Measurements from ENCODE around the gene AP5S1. TPM values are rescaled to one million over a fixed set of nuclear protein-coding genes. Genes with fewer than 3 reads are reported as not detected.

Gene AP5S1
- polyA plus RNA-seq, 1 donor (not counting 4 experiments of a cell fraction or from before 2014, with no cell fraction given), result 5.2 TPM

DNA sequence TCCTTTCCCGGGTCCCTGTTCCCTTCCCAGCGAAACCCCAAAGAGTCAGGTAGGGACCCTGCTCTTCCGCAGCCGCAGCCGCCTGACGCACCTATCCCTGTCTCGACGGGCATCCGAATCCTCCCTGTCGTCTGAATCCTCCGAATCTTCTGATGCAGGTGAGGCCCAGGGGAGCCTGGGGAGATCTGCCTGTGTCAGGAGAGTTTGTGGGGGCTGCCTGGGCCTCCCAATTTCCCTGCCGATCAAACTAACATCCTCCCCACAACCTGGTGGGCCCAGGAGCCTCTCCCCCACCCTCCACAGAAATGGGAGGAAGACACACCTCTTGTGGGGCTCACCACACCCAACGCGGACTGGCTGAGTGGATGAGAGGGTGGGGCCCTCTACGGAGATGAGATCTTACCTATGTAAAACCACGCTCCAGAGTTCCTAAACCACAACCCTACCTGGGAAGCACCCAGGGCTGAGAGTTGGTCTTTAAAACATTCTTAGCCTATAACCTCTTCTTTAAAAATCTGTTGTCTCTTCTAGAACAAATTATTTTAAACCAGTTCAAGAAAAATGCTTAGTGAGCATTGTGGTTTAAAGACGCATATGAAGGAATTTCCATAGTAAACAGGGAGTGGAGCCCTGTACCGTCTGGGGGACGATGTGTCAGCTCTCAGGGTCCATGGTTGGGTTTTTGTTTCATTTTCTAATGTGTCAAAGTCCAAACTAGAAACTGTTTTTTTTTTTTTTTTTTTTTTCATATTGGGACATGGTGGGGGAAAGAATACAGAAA, 22.6 kb upstream of the AP5S1 start:
- peak overlapping the region; percentile 74 to 90 (median 86) for H3K4me3 ChIP-seq (ENCODE audit: control insufficient read depth in 2 of 3, extremely low read depth in 1 of 3, insufficient read depth in 2 of 3, low read depth in 1 of 3, low read length in 3 of 3)
- peaks cover 51% of the 10 kb centered on the region for H3K4me1 ChIP-seq (ENCODE audit: control insufficient read depth, extremely low read depth, insufficient read depth, low read length)
- H2AFZ ChIP-seq (ENCODE audit: control insufficient read depth, low read length), result no peak overlapping the region
- TF ChIP-seq EZH2 (IDR thresholded peaks at IDR 0.05; ENCODE audit: low read length), result no peak
- TF ChIP-seq, protein P1, sequence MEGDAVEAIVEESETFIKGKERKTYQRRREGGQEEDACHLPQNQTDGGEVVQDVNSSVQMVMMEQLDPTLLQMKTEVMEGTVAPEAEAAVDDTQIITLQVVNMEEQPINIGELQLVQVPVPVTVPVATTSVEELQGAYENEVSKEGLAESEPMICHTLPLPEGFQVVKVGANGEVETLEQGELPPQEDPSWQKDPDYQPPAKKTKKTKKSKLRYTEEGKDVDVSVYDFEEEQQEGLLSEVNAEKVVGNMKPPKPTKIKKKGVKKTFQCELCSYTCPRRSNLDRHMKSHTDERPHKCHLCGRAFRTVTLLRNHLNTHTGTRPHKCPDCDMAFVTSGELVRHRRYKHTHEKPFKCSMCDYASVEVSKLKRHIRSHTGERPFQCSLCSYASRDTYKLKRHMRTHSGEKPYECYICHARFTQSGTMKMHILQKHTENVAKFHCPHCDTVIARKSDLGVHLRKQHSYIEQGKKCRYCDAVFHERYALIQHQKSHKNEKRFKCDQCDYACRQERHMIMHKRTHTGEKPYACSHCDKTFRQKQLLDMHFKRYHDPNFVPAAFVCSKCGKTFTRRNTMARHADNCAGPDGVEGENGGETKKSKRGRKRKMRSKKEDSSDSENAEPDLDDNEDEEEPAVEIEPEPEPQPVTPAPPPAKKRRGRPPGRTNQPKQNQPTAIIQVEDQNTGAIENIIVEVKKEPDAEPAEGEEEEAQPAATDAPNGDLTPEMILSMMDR (optimal IDR thresholded peaks at IDR 0.05 in 1 of 3, IDR thresholded peaks at IDR 0.05 in 1 of 3, conservative IDR thresholded peaks at IDR 0.05 in 1 of 3; ENCODE audit: extremely low read depth in 1 of 3, insufficient read depth in 2 of 3, low read length in 3 of 3), result no peak
- H3K9ac ChIP-seq (ENCODE audit: control insufficient read depth, extremely low read depth, insufficient read depth, low read length), result peak overlapping the region; percentile 88
- no peaks in the 10 kb centered on the region for H3K9me1 ChIP-seq (ENCODE audit: control insufficient read depth, extremely low read depth, insufficient read depth, low read length)
- H3K79me2 ChIP-seq (ENCODE audit: control insufficient read depth, insufficient read depth, low read length), result peaks cover 32% of the 10 kb centered on the region
- peaks cover 24 to 46% of the 10 kb centered on the region in 2 experiments for H3K36me3 ChIP-seq (ENCODE audit: control insufficient read depth in 2 of 2, extremely low read depth in 1 of 2, insufficient read depth in 2 of 2, low read length in 2 of 2)
- H3K27ac ChIP-seq (ENCODE audit: control insufficient read depth, insufficient read depth, low read length), result peak overlapping the region; percentile 84
- no peaks in the 10 kb centered on the region for H4K20me1 ChIP-seq (ENCODE audit: control insufficient read depth, extremely low read depth, insufficient read depth, low read length)
- H3K4me2 ChIP-seq (ENCODE audit: control insufficient read depth, extremely low read depth, insufficient read depth, low read depth, low read length), result peak overlapping the region; percentile 97
- dilution Hi-C loops (cut with MboI; ENCODE audit: extremely low pct_ligation_motif_present, low sequenced_read_pairs), result no loop called here
- DNase-seq (ENCODE audit: low read depth, low spot score) (no peak), FAIRE-seq (peak; percentile 86)
- no peaks in the 10 kb centered on the region for H3K27me3 ChIP-seq (ENCODE audit: control insufficient read depth, extremely low read depth, insufficient read depth, low read length)
- no peaks in the 10 kb centered on the region for H3K9me3 ChIP-seq (ENCODE audit: control insufficient read depth, low read depth, low read length)

DNA sequence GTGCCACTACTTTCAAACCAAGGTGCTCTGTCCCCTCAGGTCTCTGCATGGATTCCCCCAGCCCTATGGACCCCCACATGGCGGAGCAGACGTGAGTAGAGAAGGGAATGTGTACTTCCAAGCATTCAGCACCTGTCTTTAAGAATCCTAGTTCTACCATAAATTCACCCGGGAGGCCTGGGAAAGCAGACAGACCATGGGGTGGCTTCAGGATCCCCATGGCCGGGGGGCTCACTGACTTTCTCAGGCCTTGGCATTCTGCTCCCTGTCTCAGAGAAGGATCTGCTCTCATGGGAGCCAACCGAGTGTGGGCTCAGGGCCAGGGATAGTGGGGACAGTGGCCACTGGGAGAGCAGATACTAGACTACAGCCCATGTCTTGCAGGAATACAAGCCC, 22.0 kb upstream of the AP5S1 start:
- Histone ChIP-seq H3K4me2 (ENCODE audit: control insufficient read depth, extremely low read depth, insufficient read depth, low read depth, low read length) (peak overlapping the region; percentile 97), H3K36me3 (ENCODE audit: control insufficient read depth in 2 of 2, extremely low read depth in 1 of 2, insufficient read depth in 2 of 2, low read length in 2 of 2) (peaks cover 30 to 52% of the 10 kb centered on the region in 2 experiments), H4K20me1 (ENCODE audit: control insufficient read depth, extremely low read depth, insufficient read depth, low read length) (no peaks in the 10 kb centered on the region), H3K4me3 (ENCODE audit: control insufficient read depth in 2 of 3, extremely low read depth in 1 of 3, insufficient read depth in 2 of 3, low read depth in 1 of 3, low read length in 3 of 3) (peak overlapping the region in 2 of 3 experiments; percentile 86 to 90), H3K9ac (ENCODE audit: control insufficient read depth, extremely low read depth, insufficient read depth, low read length) (peak overlapping the region; percentile 88), H2AFZ (ENCODE audit: control insufficient read depth, low read length) (no peak overlapping the region), H3K9me3 (ENCODE audit: control insufficient read depth, low read depth, low read length) (no peaks in the 10 kb centered on the region), H3K27ac (ENCODE audit: control insufficient read depth, insufficient read depth, low read length) (peak overlapping the region; percentile 84), H3K4me1 (ENCODE audit: control insufficient read depth, extremely low read depth, insufficient read depth, low read length) (peaks cover 56% of the 10 kb centered on the region), H3K9me1 (ENCODE audit: control insufficient read depth, extremely low read depth, insufficient read depth, low read length) (no peaks in the 10 kb centered on the region), H3K79me2 (ENCODE audit: control insufficient read depth, insufficient read depth, low read length) (peaks cover 32% of the 10 kb centered on the region), H3K27me3 (ENCODE audit: control insufficient read depth, extremely low read depth, insufficient read depth, low read length) (no peaks in the 10 kb centered on the region)
- DNase-seq (ENCODE audit: low read depth, low spot score), result no peak
- dilution Hi-C loops (cut with MboI; ENCODE audit: extremely low pct_ligation_motif_present, low sequenced_read_pairs), result no loop called here
- FAIRE-seq, result no peak
- TF ChIP-seq, protein P1 (optimal IDR thresholded peaks at IDR 0.05 in 1 of 3, IDR thresholded peaks at IDR 0.05 in 1 of 3, conservative IDR thresholded peaks at IDR 0.05 in 1 of 3; ENCODE audit: extremely low read depth in 1 of 3, insufficient read depth in 2 of 3, low read length in 3 of 3), result no peak
- TF ChIP-seq EZH2 (IDR thresholded peaks at IDR 0.05; ENCODE audit: low read length), result no peak
